Brain microvascular endothelial cell (primary cell): Measurements from ENCODE around the gene SH2D4B.
"Not testable (repeated sequence)": the region's sequence is repeated elsewhere in the genome, so short reads cannot be mapped to it uniquely, and the experiment has no call there.

Experiments
- DNase-seq: peaks from one replicate; pipeline ENCODE4 v3.0.0-alpha.2; 2020
- H3K27ac ChIP-seq: fragments of 250-450 bp; sonication (Bioruptor Pico); 2 replicates; pipeline ENCODE4 v1.5.1; 2020; ENCODE audit warnings: mild to moderate bottlenecking, moderate library complexity
- H3K27me3 ChIP-seq: fragments of 250-450 bp; sonication (Bioruptor Pico); replicated peaks from 2 replicates; pipeline ENCODE4 v1.5.1; 2020; ENCODE audit warnings: mild to moderate bottlenecking
- H3K36me3 ChIP-seq: fragments of 250-450 bp; sonication (Bioruptor Pico); replicated peaks from 2 replicates; pipeline ENCODE4 v1.5.1; 2020; ENCODE audit warnings: mild to moderate bottlenecking
- H3K4me3 ChIP-seq: 2 replicates; pipeline ENCODE4 v1.5.1; 2011; ENCODE audit warnings: low read depth, mild to moderate bottlenecking, control low read depth, low read length, moderate library complexity
- in situ Hi-C: cut with HindIII; loops from 2 replicates; pipeline ENCODE4 v1.10.0; 2017; ENCODE audit warnings: low sequenced_read_pairs, low pct_ligation_motif_present
- TF ChIP-seq, protein P1 (sequence below): IDR thresholded peaks from 2 replicates; pipeline ENCODE4 v1.5.1; 2011; ENCODE audit warnings: low read depth, mild to moderate bottlenecking, moderate library complexity, low read length, control low read depth, inconsistent platforms; ENCODE audit errors: missing control alignments

Gene SH2D4B

DNA sequence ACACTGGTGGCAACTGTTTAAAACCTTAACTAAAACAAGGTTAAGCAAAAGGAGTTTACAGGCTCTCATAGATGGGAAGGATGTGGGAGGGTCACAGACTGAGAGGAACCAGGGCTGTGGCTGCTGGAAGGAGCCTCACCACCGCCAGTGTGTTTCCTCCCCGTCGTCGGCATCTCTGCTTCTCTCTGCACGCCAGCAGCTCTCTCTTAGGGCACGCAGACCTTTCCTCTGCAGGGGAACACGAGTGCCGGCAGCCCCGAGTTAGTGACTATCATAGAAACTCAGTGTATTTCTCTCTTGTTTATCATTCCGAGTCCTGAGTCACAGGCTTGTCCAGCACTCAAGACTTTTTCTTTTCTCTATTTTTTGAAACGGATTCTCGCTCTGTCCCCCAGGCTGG lies 8.1 kb upstream of the SH2D4B start:
- TF ChIP-seq, protein P1, sequence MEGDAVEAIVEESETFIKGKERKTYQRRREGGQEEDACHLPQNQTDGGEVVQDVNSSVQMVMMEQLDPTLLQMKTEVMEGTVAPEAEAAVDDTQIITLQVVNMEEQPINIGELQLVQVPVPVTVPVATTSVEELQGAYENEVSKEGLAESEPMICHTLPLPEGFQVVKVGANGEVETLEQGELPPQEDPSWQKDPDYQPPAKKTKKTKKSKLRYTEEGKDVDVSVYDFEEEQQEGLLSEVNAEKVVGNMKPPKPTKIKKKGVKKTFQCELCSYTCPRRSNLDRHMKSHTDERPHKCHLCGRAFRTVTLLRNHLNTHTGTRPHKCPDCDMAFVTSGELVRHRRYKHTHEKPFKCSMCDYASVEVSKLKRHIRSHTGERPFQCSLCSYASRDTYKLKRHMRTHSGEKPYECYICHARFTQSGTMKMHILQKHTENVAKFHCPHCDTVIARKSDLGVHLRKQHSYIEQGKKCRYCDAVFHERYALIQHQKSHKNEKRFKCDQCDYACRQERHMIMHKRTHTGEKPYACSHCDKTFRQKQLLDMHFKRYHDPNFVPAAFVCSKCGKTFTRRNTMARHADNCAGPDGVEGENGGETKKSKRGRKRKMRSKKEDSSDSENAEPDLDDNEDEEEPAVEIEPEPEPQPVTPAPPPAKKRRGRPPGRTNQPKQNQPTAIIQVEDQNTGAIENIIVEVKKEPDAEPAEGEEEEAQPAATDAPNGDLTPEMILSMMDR = no peak
- in situ Hi-C loops = no loop called here
- Histone ChIP-seq H3K27me3 (no peaks in the 10 kb centered on the region), H3K4me3 (no peak overlapping the region), H3K27ac (no peak overlapping the region), H3K36me3 (no peaks in the 10 kb centered on the region)
- no peak for DNase-seq

DNA sequence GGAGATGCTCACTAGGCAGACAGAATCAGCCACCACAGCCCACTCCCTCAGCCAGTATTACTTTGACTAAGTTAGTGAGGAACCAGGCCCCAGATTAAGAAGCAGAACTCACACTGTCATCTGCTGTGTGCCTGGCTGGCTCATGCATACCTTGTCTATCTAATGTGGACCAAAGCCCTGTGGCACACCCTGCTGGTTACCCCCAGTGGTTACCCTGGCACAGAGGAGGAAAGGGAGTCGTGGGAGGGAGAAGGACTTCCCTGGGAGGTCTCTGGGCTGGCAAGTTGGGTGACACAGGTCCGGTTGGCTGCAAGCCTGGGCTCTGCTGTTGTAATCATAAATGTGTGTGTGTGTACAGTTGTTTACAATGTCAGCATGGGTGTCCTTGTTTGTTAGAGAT lies 7.5 kb upstream of the SH2D4B start:
- no peak overlapping the region for H3K4me3 ChIP-seq
- TF ChIP-seq, protein P1 = peak; percentile 50
- no peak overlapping the region for H3K27ac ChIP-seq
- H3K36me3 ChIP-seq = no peaks in the 10 kb centered on the region
- H3K27me3 ChIP-seq = no peaks in the 10 kb centered on the region
- DNase-seq = peak; percentile 22
- in situ Hi-C loops = no loop called here

DNA sequence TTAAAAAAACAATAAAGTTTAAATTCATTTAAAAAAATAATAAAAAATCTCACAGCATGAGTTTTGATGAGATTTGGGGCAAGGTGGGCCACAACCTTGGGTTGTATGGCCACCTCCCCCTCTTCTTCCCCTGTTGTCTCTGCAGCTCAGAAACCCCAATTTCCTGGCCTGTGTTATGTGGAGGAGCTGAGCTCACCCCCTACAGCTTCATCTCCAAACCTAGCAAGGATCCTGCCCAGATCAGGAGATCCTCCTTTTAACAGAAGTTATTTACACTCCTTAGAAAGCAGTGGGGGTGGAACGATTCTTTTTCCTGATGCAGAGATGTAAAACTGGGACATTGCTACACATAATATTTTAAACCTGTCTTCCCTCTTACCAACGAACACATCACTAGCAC lies 6.9 kb upstream of the SH2D4B start:
- in situ Hi-C loops = no loop called here
- Histone ChIP-seq H3K27ac (no peak overlapping the region), H3K4me3 (no peak overlapping the region), H3K27me3 (no peaks in the 10 kb centered on the region), H3K36me3 (no peaks in the 10 kb centered on the region)
- no peak for DNase-seq
- TF ChIP-seq, protein P1 = no peak

DNA sequence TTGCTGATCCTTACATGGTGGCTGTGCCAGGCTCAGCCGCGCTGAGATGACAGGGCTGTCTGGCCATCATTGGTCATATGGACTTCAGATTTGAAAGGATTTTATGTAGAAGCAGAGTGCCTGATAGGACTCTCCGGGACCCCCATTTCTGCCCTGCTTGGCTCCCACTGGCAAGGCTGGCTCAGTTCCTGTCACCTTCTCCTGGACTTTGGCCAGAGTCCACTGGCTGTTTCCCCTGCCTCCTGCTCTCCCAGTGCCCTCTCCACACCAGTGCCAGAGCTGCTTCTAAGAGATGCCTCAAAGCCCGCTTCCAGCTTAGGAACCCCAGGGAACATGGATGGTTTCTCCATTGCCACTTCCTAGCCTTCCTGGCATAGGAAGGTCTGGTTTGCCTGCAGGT lies 5.1 kb upstream of the SH2D4B start:
- H3K36me3 ChIP-seq = no peaks in the 10 kb centered on the region
- no peaks in the 10 kb centered on the region for H3K27me3 ChIP-seq
- DNase-seq = no peak
- in situ Hi-C loops = no loop called here
- no peak overlapping the region for H3K27ac ChIP-seq
- no peak overlapping the region for H3K4me3 ChIP-seq
- TF ChIP-seq, protein P1 = no peak

DNA sequence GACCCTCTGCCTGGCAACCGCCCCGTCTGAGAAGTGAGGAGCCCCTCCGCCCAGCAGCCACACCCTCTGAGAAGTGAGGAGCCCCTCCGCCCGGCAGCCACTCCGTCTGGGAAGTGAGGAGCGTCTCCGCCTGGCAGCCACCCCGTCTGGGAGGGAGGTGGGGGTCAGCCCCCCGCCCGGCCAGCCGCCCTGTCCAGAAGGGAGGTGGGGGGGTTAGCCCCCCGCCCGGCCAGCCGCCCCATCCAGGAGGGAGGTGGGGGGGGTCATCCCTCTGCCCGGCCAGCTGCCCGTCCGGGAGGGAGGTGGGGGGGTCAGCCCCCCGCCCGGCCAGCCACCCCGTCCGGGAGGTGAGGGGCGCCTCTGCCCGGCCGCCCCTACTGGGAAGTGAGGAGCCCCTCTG lies 3.6 kb upstream of the SH2D4B start:
- DNase-seq, H3K36me3 ChIP-seq, in situ Hi-C loops, H3K27me3 ChIP-seq, H3K27ac ChIP-seq, H3K4me3 ChIP-seq: not testable (repeated sequence)

DNA sequence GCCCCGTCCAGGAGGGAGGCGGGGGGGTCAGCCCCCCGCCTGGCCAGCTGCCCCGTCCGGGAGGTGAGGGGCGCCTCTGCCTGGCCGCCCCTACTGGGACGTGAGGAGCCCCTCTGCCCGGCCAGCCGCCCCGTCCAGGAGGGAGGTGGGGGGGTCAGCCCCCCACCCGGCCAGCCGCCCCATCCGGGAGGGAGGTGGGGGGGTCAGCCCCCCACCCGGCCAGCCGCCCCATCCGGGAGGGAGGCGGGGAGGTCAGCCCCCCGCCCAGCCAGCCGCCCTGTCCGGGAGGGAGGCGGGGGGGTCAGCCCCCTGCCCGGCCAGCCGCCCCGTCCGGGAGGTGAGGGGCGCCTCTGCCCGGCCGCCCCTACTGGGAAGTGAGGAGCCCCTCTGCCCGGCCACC lies 3.1 kb upstream of the SH2D4B start:
- H3K4me3 ChIP-seq, H3K36me3 ChIP-seq, H3K27me3 ChIP-seq, DNase-seq, in situ Hi-C loops, H3K27ac ChIP-seq: not testable (repeated sequence)

DNA sequence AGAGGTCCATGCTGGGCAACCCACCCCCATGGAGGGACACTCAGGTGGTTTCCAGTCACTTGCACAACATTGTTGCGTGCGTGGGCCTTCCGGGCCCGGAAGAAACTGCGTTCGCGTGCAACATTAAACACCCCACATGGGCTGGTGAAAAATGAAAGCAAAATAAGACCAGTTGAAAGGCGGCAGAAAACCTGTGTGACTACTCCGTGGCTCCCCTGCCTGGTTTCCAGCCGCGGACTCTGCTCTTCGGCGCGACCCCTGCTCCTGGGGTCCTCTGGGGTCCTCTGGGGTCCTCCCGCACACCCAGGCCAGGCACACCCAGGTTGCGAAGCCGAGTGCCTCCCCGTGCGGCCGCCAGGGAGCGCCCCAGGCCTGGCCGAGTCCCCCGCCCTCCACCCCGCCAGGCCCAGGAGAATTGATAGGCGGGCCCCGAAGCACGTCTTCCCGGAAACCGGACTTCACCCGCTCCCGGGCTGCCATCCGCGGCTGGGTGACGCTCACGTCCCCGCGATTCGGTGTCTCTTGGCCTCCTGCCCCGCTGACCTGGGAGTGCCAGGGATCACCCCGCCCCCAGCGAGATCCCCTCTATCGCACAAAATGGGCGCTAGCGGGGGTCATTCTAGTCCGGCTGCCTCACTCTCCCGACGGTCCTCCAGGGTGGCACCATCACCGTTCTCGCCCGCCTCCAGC lies 1.9 kb upstream of the SH2D4B start:
- Histone ChIP-seq H3K4me3 (peak overlapping the region; percentile 30), H3K27ac (no peak overlapping the region), H3K36me3 (no peaks in the 10 kb centered on the region), H3K27me3 (no peaks in the 10 kb centered on the region)
- TF ChIP-seq, protein P1 = peak; percentile 57
- in situ Hi-C loops = no loop called here
- no peak for DNase-seq
